Endothelial cell (in vitro differentiated cells): ENCODE data around the gene LRRC56. TPM values are rescaled to one million over a fixed set of nuclear protein-coding genes. Genes with fewer than 3 reads are reported as not detected.
A peak's percentile ranks its signal among the peaks of the same experiment; 100 is the strongest.

Experiments used
- DNase-seq: peaks from one replicate; pipeline ENCODE4 v3.0.0; 2021; ENCODE audit warnings: low spot score
- H3K27ac Mint-ChIP-seq: one replicate; pipeline ENCODE4 v1.8.0; 2021; ENCODE audit warnings: mixed read lengths, inconsistent platforms; ENCODE audit not compliant: unreplicated experiment
- H3K27me3 Mint-ChIP-seq: one replicate; pipeline ENCODE4 v1.8.0; 2021; ENCODE audit warnings: mild to moderate bottlenecking, moderate library complexity, mixed read lengths, inconsistent platforms; ENCODE audit not compliant: unreplicated experiment
- H3K36me3 Mint-ChIP-seq: one replicate; pipeline ENCODE4 v1.8.0; 2021; ENCODE audit warnings: mild to moderate bottlenecking, low read depth, mixed read lengths, inconsistent platforms; ENCODE audit not compliant: unreplicated experiment
- H3K4me1 Mint-ChIP-seq: one replicate; pipeline ENCODE4 v1.8.0; 2021; ENCODE audit warnings: mild to moderate bottlenecking, mixed read lengths, inconsistent platforms; ENCODE audit not compliant: unreplicated experiment
- H3K4me3 Mint-ChIP-seq: one replicate; pipeline ENCODE4 v1.8.0; 2021; ENCODE audit warnings: mild to moderate bottlenecking, mixed read lengths, inconsistent platforms; ENCODE audit not compliant: unreplicated experiment
- H3K9me3 Mint-ChIP-seq: one replicate; pipeline ENCODE4 v1.8.0; 2021; ENCODE audit warnings: mixed read lengths, inconsistent platforms; ENCODE audit not compliant: unreplicated experiment
- total RNA-seq: library from RNA; stranded (reverse); fragmentation: NEBNext Ultra II Directional; extraction: Animal tissue kit (Norgen Biotek cat#: 25700); gene quantifications from one replicate; pipeline ENCODE4 v1.2.1, GENCODE V29; 2021; ENCODE audit not compliant: unreplicated experiment
- TF ChIP-seq, protein P1 (sequence below): fragments of 200-600 bp; sonication (generic); IDR thresholded peaks from one replicate; pipeline ENCODE4 v1.5.0; 2021; ENCODE audit warnings: antibody characterized with exemption; ENCODE audit not compliant: unreplicated experiment

LRRC56 gene
- total RNA-seq, 1 donor from 2014 or later = 2.6 TPM

DNA sequence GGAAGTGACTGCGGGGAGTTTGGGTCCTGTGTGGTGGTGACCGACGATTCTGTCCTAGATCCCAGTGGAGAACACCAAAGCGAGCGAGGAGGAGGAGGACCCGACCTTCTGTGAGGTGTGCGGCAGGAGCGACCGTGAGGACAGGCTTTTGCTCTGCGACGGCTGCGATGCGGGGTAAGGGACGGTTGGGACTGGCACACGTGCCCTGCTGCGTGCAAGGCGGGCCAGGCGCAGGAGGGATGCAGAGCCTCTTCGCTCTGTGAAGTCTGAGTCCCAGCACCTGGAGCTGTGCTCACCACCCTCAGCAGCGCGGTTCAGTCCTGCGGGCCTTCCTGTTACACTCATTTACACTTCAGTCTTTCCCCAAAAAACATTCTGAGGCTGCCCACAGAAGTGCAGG, 55.2 kb downstream of the LRRC56 start:
- Mint-ChIP-seq H3K4me3 (peak overlapping the region; percentile 78), H3K4me1 (peaks cover 3% of the 10 kb centered on the region), H3K36me3 (peaks cover 43% of the 10 kb centered on the region)

DNA sequence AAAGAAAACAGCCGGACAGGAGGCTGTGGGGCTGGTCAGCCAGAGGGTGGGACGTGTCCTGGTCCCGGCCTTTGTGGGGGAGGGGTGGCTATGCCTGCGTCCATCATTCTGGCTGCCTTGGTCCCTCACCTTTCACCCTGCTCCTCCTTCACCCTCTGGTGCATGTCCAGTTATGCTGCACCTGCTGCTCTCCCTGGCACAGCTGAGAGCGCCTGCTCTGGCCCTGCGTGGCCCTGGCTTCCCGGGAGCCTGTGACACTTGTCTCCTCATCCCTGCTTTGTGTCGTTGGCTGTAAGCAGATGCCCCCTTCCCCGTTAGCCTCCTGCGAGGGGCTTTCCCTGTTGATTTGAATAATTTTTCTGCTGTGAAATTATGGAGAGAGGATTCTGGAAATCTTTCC, 55.6 kb downstream of the LRRC56 start:
- no peak overlapping the region for H3K4me3 Mint-ChIP-seq
- no peak overlapping the region for H3K27ac Mint-ChIP-seq
- no peak for DNase-seq
- TF ChIP-seq, protein P1, sequence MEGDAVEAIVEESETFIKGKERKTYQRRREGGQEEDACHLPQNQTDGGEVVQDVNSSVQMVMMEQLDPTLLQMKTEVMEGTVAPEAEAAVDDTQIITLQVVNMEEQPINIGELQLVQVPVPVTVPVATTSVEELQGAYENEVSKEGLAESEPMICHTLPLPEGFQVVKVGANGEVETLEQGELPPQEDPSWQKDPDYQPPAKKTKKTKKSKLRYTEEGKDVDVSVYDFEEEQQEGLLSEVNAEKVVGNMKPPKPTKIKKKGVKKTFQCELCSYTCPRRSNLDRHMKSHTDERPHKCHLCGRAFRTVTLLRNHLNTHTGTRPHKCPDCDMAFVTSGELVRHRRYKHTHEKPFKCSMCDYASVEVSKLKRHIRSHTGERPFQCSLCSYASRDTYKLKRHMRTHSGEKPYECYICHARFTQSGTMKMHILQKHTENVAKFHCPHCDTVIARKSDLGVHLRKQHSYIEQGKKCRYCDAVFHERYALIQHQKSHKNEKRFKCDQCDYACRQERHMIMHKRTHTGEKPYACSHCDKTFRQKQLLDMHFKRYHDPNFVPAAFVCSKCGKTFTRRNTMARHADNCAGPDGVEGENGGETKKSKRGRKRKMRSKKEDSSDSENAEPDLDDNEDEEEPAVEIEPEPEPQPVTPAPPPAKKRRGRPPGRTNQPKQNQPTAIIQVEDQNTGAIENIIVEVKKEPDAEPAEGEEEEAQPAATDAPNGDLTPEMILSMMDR = no peak
- peaks cover 2% of the 10 kb centered on the region for H3K4me1 Mint-ChIP-seq
- H3K27me3 Mint-ChIP-seq = peaks cover 12% of the 10 kb centered on the region
- H3K9me3 Mint-ChIP-seq = no peaks in the 10 kb centered on the region
- peaks cover 41% of the 10 kb centered on the region for H3K36me3 Mint-ChIP-seq

More for the DNA sequence above, 55.2 kb downstream of the LRRC56 start:
- Mint-ChIP-seq H3K9me3 (no peaks in the 10 kb centered on the region), H3K27ac (peak overlapping the region; percentile 72), H3K27me3 (peaks cover 12% of the 10 kb centered on the region)
- DNase-seq = no peak
- TF ChIP-seq, protein P1 = no peak

DNA sequence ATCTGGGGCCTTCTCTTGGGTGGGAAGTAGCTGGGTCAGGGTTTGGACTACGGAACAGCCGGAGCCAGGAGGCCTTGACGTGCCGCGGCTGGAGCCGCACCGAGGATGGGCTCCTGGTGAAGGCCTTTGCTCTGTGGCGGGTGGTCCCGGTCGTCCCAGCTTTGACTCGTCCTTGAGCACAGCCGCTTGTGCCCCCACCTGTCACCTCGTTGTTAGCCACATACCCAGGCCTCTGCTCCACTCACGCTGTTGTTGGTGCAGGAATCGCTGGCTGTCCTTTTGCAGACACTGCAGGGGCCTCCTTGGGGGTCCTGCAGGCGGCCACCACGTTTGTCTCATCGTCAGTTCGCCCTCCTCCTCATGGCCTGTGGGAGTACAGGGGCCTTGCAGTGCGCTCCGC, 56.0 kb downstream of the LRRC56 start:
- no peak overlapping the region for H3K27ac Mint-ChIP-seq
- no peaks in the 10 kb centered on the region for H3K9me3 Mint-ChIP-seq
- peaks cover 41% of the 10 kb centered on the region for H3K36me3 Mint-ChIP-seq
- H3K27me3 Mint-ChIP-seq = peaks cover 9% of the 10 kb centered on the region
- no peak overlapping the region for H3K4me3 Mint-ChIP-seq
- H3K4me1 Mint-ChIP-seq = no peaks in the 10 kb centered on the region
- no peak for DNase-seq
- TF ChIP-seq, protein P1 = no peak

DNA sequence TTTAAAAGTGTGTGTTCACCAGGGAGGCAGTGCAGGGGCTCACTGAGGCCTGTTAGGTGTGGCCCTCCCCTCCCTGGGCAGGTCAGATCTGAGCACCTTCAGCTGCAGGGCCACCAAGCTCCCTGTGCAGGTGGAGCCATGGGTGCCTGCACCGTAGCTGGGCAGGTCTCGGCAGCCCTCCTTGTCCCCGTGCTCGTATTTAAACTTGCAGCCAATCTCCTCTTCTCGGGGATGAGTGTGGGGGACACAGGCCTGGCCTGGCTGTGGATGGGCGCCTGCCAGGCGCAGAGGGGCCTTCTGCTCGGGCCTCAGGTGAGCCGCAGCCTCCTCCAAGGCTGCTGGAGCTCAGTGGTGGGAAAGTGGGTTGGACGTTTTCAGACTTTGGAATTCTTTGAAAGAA, 58.1 kb downstream of the LRRC56 start:
- Mint-ChIP-seq H3K4me1 (no peaks in the 10 kb centered on the region), H3K27me3 (peaks cover 4% of the 10 kb centered on the region), H3K27ac (no peak overlapping the region), H3K9me3 (no peaks in the 10 kb centered on the region), H3K4me3 (no peak overlapping the region), H3K36me3 (peaks cover 37% of the 10 kb centered on the region)
- DNase-seq = no peak
- TF ChIP-seq, protein P1 = no peak

DNA sequence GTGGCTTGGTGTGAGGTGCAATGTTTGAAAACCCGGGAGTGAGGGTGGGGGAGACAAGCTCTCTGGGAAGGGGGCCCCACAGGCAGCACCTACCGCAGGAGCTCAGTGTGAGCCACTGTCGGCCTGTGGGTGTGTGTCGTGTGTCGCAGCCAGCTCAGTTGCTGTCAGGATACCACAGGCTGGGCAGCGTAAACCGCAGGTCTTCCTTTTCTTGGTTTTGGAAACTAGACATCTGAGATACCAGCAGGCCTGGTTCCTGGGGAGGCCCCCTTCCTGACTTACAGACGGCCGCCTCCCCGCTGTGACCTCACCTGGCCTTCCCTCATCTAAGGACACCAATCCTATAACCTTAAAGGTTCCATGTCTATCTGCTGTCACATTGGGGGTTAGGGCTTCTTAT, 59.0 kb downstream of the LRRC56 start:
- H3K27me3 Mint-ChIP-seq = peaks cover 4% of the 10 kb centered on the region
- DNase-seq = no peak
- TF ChIP-seq, protein P1 = no peak
- H3K4me3 Mint-ChIP-seq = no peak overlapping the region
- H3K36me3 Mint-ChIP-seq = peaks cover 34% of the 10 kb centered on the region
- H3K9me3 Mint-ChIP-seq = no peaks in the 10 kb centered on the region
- H3K4me1 Mint-ChIP-seq = no peaks in the 10 kb centered on the region
- H3K27ac Mint-ChIP-seq = no peak overlapping the region
